K562 (cell line): ENCODE results near the gene NUP153. TPM values are rescaled to one million over a fixed set of nuclear protein-coding genes. Genes with fewer than 3 reads are reported as not detected.
A peak's percentile ranks its signal among the peaks of the same experiment; 100 is the strongest.

ENCODE experiments used
- ARID3A ChIP-seq: IDR thresholded peaks from 2 replicates; pipeline ENCODE4 v1.6.1; 2012; ENCODE audit warnings: low read depth, low read length, improper control_type of control experiment, borderline replicate concordance
- BRD9 ChIP-seq: fragments of 450-650 bp; IDR thresholded peaks from 2 replicates; pipeline ENCODE4 v1.6.1; 2018; ENCODE audit warnings: low read depth; ENCODE audit not compliant: partially characterized antibody
- BRF2 ChIP-seq: IDR thresholded peaks from 3 replicates; pipeline ENCODE4 v1.6.1; 2011; ENCODE audit warnings: borderline replicate concordance, mild to moderate bottlenecking; ENCODE audit not compliant: insufficient read length, insufficient read depth
- CBX8 ChIP-seq: fragments of 200-600 bp; sonication (generic); IDR thresholded peaks from 2 replicates; pipeline ENCODE4 v1.6.1; 2012; ENCODE audit warnings: borderline replicate concordance, mixed run types, low read depth, mild to moderate bottlenecking, moderate library complexity, mixed read lengths, low read length, control low read depth, inconsistent platforms; ENCODE audit not compliant: poor library complexity, severe bottlenecking; ENCODE audit errors: extremely low read depth
- DACH1 ChIP-seq: fragments of 450-650 bp; IDR thresholded peaks from 2 replicates; pipeline ENCODE4 v1.6.1; 2018; ENCODE audit not compliant: partially characterized antibody
- HDAC3 ChIP-seq: fragments of 450-650 bp; IDR thresholded peaks from 2 replicates; pipeline ENCODE4 v1.6.1; 2018; ENCODE audit warnings: borderline replicate concordance, mild to moderate bottlenecking, moderate library complexity; ENCODE audit not compliant: partially characterized antibody
- HMG20A ChIP-seq: fragments of 450-650 bp; formaldehyde crosslinking; conservative IDR thresholded peaks from 2 replicates; pipeline ENCODE4 v1.4.0; 2020; ENCODE audit warnings: mild to moderate bottlenecking, mixed read lengths
- ILF3 ChIP-seq: fragments of 450-650 bp; IDR thresholded peaks from 2 replicates; pipeline ENCODE4 v1.6.1; 2018; ENCODE audit warnings: antibody characterized with exemption, mild to moderate bottlenecking, moderate library complexity, borderline replicate concordance
- MLLT1 ChIP-seq, 2 experiments: fragments of 450-650 bp; IDR thresholded peaks; 2 replicates each; pipeline ENCODE4 v1.6.1; 2016
- SNRNP70 ChIP-seq: fragments of 200-400 bp; formaldehyde crosslinking; optimal IDR thresholded peaks from 2 replicates; pipeline ENCODE3; 2017; ENCODE audit warnings: low read depth, low read length
- SREBF1 ChIP-seq: fragments of 150-350 bp; IDR thresholded peaks from 2 replicates; pipeline ENCODE4 v1.6.1; 2014; ENCODE audit warnings: antibody characterized with exemption, low read depth, low read length, borderline replicate concordance
- U2AF1 ChIP-seq: fragments of 200-400 bp; formaldehyde crosslinking; optimal IDR thresholded peaks from 2 replicates; pipeline ENCODE3; 2017; ENCODE audit warnings: mild to moderate bottlenecking, low read depth, low read length, moderate library complexity
- ZBTB26 ChIP-seq: fragments of 450-650 bp; formaldehyde crosslinking; IDR thresholded peaks from 2 replicates; pipeline ENCODE4 v1.4.0; 2022; ENCODE audit warnings: missing genetic modification characterization
- ZBTB49 ChIP-seq: sonication (generic); formaldehyde crosslinking; IDR thresholded peaks from 2 replicates; pipeline ENCODE4 v1.8.0; 2022; ENCODE audit warnings: missing genetic modification reagents, mild to moderate bottlenecking, borderline replicate concordance
- ZNF507 ChIP-seq: conservative IDR thresholded peaks from 2 replicates; pipeline ENCODE4 v1.6.1; 2017; ENCODE audit warnings: missing genetic modification characterization, missing compliant biosample characterization
- ZNF699 ChIP-seq: fragments of 250-450 bp; sonication (Bioruptor Pico); IDR thresholded peaks from 2 replicates; pipeline ENCODE4 v1.8.0; 2021; ENCODE audit warnings: mild to moderate bottlenecking, moderate library complexity; ENCODE audit not compliant: insufficient replicate concordance
- polyA plus RNA-seq, 8 experiments: library from polyadenylated mRNA; depleted of rRNA in 4 of 8; stranded (reverse) in 5 of 8; unstranded in 3 of 8; fragments of >200 nt; fragmentation: Nextera tagmentation in 2 of 8; fragmentation: Illumina TruSeq in 1 of 8; extraction: Ambion mirVana in 2 of 8; extraction: Trizol in 1 of 8; gene quantifications; 2 replicates each; pipeline versions ENCODE4 v1.2.1 to v1.2.3, GENCODE V29; 2011 to 2014; ENCODE audit warnings: inconsistent platforms in 1 of 8, missing spikeins in 1 of 8
- total RNA-seq, 7 experiments: library from RNA; depleted of rRNA in 6 of 7; stranded (reverse); fragments of >200 nt in 6 of 7; fragmentation: Illumina TruSeq in 2 of 7; extraction: Trizol in 2 of 7; gene quantifications; 2 replicates each; pipeline versions ENCODE4 v1.2.1 to v1.2.3, GENCODE V29; 2011 to 2021; ENCODE audit warnings: low replicate concordance in 1 of 7

NUP153 gene
- total and polyA plus RNA-seq, 9 of the 15 experiments (the other 6 are each of a cell fraction or from before 2014, with no cell fraction given) = 21.9 to 110 (median 84.8) TPM

- no peak for TF ChIP-seq ARID3A
- no peak for TF ChIP-seq BRF2
- TF ChIP-seq BRD9 = no peak
- TF ChIP-seq ZBTB26 = no peak
- no peak for TF ChIP-seq U2AF1
- TF ChIP-seq ILF3 = no peak
- TF ChIP-seq ZNF507 = no peak
- TF ChIP-seq MLLT1 (IDR thresholded peaks at IDR 0.05) = peak in 1 of 2 experiments; percentile 16; a peak in 1 of 4 replicates
- no peak for TF ChIP-seq DACH1
- TF ChIP-seq HDAC3 = no peak
- TF ChIP-seq HMG20A (CRISPR knock-in tag) = no peak
- no peak for TF ChIP-seq SNRNP70
- no peak for TF ChIP-seq ZBTB49 (CRISPR knock-in tag)
- TF ChIP-seq CBX8 = no peak
- TF ChIP-seq ZNF699 (CRISPR knock-in tag) = no peak
- no peak for TF ChIP-seq SREBF1
These were observed 6.0 kb downstream of the NUP153 start (continued) for GRCh38 chr6:17700421-17701416.
